NCI-H1048 (cell line): ENCODE results near the gene IFT20.

Source experiments
- DNase-seq: peaks from one replicate; lab custom pipeline; 2025; lab: John Stamatoyannopoulos, UW

IFT20 gene

GRCh38 chr17:28335201-28335958, at the start of gene IFT20, which contains the start of gene TNFAIP1:
IFT20 (minus strand) TSS chr17:28335472; CDS start chr17:28331985, 3,487 bp downstream.
TNFAIP1 (plus strand) TSS chr17:28335761; CDS start chr17:28339522, 3,761 bp downstream.
- DNase-seq = peak; percentile 99

- no peak for DNase-seq
Measured at GRCh38 chr17:28385037-28385400, 49.7 kb upstream of the IFT20 start.

- no peak for DNase-seq
Measured at GRCh38 chr17:28384281-28385036, 49.2 kb upstream of the IFT20 start.

GRCh38 chr17:28381141-28381825, 46.0 kb upstream of the IFT20 start:
- no peak for DNase-seq

- DNase-seq = no peak
Measured at GRCh38 chr17:28379814-28380801, 44.8 kb upstream of the IFT20 start.

- no peak for DNase-seq
Measured at GRCh38 chr17:28372945-28373274, 37.6 kb upstream of the IFT20 start.

- no peak for DNase-seq
Measured at GRCh38 chr17:28372203-28372944, 37.1 kb upstream of the IFT20 start.

GRCh38 chr17:28371245-28372202, 36.3 kb upstream of the IFT20 start, which contains the start of gene SARM1:
SARM1 (plus strand) TSS chr17:28371694; CDS start chr17:28372033, 339 bp downstream.
- peak; percentile 79 for DNase-seq

GRCh38 chr17:28370744-28371103, 35.5 kb upstream of the IFT20 start:
- DNase-seq = no peak

GRCh38 chr17:28370035-28370743, 34.9 kb upstream of the IFT20 start, which contains the start of gene VTN:
VTN (minus strand) TSS chr17:28370307; CDS start chr17:28370203, 104 bp downstream.
- no peak for DNase-seq

GRCh38 chr17:28369684-28370034, 34.4 kb upstream of the IFT20 start:
- no peak for DNase-seq

GRCh38 chr17:28368915-28369683, 33.8 kb upstream of the IFT20 start:
- no peak for DNase-seq

GRCh38 chr17:28368306-28368831, 33.1 kb upstream of the IFT20 start:
- no peak for DNase-seq

- DNase-seq = no peak
Measured at GRCh38 chr17:28367641-28368305, 32.5 kb upstream of the IFT20 start.

- DNase-seq = no peak
Measured at GRCh38 chr17:28366605-28367004, 31.3 kb upstream of the IFT20 start.

GRCh38 chr17:28365487-28365886, 30.2 kb upstream of the IFT20 start:
- DNase-seq = no peak

GRCh38 chr17:28364665-28365363, 29.5 kb upstream of the IFT20 start, which contains the start of gene SEBOX:
SEBOX (minus strand) TSS chr17:28365199; CDS start chr17:28365151, 48 bp downstream.
- DNase-seq = no peak
